Activated gamma-delta T cell treated with Interleukin-2 at 50 U/mL for 16 hours (primary cell): Measurements from ENCODE around the gene PRUNE2.
"Not testable (repeated sequence)": the region's sequence is repeated elsewhere in the genome, so short reads cannot be mapped to it uniquely, and the experiment has no call there.

Experiments used
- DNase-seq: peaks from one replicate; pipeline ENCODE4 v3.0.0-alpha.2; 2020

PRUNE2 gene

DNA sequence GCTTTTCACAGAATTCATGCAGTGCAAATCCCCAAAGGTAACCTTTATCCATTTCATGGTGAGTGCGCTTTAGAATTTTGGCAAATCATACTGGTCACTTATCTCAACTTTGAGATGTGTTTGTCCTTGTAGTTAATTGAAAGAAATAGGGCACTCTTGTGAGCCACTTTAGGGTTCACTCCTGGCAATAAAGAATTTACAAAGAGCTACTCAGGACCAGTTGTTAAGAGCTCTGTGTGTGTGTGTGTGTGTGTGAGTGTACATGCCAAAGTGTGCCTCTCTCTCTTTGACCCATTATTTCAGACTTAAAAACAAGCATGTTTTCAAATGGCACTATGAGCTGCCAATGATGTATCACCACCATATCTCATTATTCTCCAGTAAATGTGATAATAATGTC lies 120.4 kb downstream of the PRUNE2 start:
- DNase-seq: no peak

DNA sequence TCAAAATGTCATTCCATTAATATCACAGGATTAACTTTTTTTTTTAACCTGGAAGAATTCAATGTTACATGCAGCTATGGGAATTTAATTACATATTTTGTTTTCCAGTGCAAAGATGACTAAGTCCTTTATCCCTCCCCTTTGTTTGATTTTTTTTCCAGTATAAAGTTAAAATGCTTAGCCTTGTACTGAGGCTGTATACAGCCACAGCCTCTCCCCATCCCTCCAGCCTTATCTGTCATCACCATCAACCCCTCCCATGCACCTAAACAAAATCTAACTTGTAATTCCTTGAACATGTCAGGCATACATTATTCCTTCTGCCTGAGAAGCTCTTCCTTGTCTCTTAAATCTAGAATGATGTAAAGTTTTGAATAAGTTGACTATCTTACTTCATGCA lies 121.0 kb downstream of the PRUNE2 start:
- no peak for DNase-seq

DNA sequence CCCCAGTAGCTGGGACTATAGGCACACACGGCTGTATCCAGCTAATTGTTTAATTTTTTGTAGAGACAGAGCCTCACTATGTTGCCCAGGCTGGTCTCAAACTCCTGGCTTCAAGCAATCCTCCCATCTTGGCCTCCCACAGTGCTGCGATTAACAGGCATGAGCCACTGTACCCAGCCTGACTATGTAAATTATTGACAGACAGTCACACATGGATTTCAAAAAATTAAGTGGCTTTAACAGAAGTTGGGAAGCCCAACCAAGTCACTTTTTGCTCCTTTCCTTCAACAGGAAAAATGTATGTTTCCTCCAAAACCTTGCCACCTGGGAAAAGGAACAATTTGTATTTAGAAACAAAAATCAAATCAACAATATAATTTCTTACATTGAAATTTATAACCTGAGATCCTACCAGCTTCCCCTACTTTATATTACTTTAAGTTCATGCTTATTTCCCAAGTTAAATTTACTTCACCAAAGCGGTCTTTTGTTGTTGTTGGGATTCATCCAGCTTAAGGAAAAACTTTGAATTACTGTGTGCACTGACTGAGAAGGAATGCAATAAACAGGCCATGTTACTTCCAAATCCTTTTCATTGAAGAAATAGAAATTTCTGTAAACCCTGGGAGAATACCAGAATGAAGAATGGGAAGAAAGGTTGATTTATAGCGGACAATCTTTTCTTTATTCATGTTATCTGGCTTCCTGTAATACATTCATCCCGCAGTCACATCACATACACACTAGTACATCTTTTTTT lies 133.0 kb downstream of the PRUNE2 start:
- no peak for DNase-seq

DNA sequence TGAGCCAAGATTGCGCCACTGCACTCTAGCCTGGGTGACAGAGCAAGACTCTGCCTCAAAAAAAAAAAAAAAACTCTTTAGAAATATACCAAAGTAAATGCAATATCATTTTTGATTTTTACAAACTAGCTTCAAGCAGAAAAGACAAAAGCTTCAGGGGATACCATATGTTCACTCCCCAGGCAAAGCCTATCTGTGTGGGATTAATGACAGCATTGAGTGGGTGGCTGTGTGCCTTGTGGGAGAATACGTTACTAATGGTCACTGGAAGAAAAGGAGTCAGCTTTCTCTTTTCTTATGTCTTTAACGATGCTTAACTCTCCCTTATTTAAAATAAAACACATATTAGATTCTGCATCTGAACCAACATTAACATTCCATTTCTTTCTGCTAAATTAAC lies 139.8 kb downstream of the PRUNE2 start:
- no peak for DNase-seq

DNA sequence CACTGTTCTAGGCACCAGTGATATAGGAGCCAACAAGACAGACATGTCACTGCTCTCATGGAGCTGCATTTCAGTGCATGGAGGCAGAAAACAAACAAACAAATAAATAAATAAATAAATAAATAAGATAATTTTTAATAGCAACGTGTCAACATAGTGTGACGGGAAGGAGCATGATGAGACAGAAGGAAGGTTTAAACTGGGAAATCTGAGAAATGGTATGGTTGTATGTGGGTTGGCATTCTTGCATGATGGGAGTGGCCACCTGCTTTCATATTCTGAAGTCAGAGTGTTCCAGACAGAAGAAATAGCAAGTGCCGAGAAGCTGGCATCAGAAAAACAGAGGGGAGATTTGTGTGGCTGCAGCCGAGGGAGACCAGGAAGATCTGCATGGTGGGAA lies 141.8 kb downstream of the PRUNE2 start, which contains the start of gene PCA3:
TSS of gene PCA3 (plus strand) at position 301 of the 400 bp plus-strand sequence.
- DNase-seq: no peak

DNA sequence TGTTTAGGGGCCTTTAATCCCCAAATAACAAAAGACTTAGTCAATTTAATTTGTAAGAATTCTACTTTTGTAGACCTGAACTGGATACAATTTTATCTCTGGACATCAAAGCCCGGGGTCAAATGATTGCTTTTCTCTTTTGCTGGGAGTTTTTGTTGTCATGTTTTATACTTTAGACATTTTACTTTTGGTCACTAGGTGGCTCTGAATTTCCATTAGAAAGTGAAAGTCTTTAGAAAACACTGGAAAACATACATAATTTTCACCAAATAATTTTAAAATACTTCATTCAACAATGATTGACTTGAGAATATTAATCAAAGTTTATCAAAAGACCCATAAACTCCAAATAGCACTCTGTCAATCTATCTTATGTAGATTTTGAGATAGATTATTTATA lies 144.5 kb downstream of the PRUNE2 start:
- no peak for DNase-seq

DNA sequence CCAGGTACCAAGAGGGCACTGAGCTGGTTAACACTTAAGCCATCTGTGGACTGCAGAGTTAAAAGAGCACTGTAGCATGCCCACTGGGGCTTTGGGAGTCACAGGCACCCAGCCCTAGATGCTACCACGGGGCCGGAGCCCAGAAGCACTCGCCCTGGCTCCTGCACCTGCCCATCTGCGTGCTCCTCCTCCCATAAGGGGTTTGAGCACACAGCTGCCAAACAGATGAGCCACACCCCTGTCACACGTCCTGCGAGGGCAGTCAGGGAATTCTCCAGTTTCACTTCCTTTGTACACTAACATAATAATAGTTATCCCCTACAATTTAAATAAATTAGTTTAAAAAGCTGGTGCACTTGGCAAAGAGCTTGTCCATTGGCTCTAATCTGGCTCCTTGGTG lies 146.2 kb downstream of the PRUNE2 start:
- no peak for DNase-seq

DNA sequence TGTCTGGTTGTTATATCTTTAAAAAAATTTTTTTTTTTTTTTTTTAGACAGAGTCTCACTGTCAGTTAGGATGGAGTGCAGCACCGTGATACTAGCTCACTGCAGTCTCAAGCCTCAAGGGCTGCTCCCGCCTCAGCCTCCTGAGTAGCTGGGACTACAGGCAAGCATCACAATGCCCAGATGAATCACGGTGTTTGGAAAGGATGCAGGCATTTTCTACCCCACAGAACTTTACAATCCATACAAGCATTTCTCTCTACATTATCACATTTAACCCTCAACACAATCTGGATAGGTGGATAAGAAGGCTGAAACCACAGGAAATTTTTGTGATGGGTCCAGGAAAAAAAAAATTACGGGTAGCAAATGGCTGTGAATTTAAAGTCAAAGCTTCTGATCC lies 147.4 kb downstream of the PRUNE2 start:
- no peak for DNase-seq

DNA sequence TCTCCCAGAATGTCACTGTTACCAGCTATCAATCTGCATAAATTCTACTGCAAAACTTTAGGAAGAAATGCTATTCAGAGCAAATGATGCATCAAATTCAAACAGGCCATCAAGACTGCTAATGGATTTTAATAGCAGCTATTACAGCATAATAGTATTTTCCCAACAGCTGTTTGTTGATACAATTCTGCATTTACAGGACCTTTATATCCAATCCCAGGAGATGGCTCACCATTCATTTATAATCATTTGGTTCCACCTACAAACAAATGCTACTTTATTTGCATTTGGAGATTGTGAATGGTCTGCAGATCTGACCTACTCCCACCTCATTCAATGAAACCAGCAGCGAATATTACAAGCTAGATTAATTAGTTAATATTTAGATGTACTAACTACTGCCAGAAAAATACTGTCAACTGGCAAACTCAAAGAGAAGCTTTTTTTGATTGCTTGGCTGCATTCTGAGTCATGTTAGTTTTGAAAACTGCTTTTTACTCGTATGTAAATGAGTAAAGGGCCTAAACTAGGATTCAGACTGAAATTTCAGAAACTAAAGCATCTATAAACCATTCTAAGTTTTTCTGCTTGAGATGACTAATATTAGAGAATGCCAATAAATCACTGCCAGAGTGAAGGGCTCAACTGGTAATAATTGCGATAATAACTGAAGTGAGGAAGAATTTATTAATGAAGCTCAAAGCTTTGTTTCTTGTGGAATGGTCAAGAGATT lies 148.8 kb downstream of the PRUNE2 start:
- DNase-seq: no peak

DNA sequence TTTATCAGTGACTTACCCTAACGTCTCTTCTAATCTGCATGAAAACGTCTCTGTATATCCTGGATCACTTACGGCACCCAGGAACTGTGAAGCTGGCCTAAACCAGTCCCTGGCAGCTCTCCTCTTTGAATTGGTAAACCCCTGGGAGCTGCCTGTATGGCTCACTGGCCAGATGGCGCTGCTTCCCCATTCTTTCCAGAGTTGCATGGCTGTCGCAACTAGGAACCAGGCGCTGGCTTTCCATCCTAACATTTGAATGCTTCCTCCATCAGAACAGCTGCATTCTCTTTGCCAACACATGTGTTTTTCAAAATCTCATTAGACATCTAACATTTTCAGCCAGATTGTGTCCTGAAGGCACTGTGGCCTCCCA lies 149.7 kb downstream of the PRUNE2 start:
- no peak for DNase-seq

DNA sequence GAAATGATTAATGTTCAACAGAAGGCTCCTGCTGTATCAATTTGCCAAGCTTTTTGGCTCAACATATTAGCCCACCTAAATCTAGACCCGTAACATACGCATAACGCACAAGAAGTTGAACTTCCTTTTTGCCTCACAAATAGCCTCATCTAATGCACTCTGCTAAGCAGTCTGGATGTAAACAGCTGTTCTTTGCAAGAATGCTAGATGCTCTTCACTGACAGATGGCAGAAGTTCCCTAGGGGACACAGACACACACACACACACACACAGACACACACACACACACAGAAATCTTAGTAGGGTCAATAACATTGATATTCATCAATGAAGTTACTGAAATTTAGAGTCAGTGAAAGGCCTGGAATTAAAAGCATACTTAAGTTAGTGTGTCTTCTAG lies 154.9 kb downstream of the PRUNE2 start:
- DNase-seq: no peak

DNA sequence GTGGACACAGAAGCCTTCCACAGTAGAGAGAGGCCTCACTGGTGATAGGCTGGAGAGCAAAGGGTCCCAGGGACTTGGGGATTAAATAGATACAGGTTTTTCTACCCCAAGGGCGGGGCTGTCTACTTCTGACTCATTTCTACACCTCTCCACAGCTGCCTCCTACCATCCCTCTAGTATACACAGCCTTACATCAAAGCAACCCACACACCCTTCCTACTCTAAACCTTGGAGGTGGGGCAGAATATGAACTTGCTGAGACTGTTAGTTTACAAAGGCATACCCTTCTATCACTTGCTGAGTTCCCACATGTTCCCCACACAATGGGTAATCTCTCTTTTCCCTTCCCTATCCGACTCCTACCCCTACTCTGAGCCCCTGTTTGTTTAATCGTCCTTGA lies 161.6 kb downstream of the PRUNE2 start:
- no peak for DNase-seq

DNA sequence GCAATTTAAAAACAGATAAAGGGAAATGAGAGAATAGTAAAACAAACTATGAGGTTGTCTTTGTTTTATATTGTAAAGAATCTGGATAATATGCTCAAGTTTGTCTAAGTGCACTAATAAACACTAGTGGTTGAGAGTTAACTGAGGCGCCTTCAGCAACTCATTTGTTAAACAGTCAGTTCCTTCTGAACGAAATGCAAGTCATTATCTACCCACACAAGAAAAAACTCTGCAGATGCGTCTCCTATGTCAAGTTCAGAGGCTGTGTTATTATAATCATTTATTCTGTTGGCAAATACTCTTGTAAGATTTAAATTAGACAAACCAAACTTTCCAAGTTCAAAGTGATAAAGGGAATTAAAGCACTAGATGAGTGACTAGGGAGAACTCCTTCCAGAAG lies 162.0 kb downstream of the PRUNE2 start:
- DNase-seq: no peak

DNA sequence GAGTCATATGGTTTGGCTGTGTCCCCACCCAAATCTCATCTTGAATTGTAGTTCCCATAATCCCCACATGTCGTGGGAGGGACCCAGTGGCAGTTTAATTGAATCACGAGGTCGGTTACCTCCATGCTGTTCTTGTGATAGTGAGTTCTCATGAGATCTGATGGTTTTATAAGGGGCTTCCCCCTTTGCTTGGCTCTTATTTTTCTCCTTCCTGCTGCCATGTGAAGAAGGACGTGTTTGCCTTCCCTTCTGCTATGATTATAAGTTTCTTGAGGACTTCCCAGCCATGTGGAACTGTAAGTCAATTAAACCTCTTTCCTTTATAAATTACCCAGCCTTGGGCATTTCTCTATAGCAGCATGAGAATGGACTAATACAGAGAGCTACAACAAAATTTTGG lies 163.0 kb downstream of the PRUNE2 start:
- DNase-seq: not testable (repeated sequence)

DNA sequence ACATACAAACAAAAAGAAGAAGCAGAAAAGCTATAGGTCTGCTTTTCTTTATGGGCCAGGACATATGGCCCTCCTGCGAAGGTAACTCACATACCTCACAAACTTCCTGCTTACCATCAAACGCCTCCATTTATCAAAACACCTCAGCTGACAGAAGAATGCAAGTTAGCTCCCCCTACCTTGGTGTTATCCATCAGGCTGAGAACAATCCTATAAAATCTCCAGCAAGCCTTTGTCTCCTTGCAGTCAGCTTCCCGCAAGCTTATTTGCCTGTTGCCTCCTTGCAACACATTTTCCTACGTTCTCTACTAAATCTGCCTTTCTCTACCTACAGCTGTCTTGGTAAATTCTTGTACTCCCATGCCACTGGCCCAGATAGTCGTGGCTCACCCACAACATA lies 164.4 kb downstream of the PRUNE2 start:
- no peak for DNase-seq

DNA sequence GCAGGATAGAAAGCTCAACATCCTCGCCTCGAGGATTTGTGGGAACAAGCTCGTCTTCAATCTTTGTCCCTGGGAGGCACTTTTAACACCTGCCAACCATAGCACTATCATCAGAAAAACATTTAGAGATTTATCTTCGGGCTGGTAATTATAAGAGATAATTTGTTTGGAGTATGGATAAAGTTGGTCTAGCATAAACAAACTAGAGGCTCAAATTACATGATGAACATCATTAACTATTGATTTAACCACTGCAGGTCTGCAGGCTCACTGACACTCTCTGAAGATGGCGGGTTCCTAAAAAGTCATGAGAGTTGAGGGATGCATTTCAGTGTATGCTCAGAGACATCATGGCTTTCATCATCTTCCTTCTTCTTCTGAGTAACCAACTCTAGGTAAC lies 167.5 kb downstream of the PRUNE2 start:
- DNase-seq: no peak

DNA sequence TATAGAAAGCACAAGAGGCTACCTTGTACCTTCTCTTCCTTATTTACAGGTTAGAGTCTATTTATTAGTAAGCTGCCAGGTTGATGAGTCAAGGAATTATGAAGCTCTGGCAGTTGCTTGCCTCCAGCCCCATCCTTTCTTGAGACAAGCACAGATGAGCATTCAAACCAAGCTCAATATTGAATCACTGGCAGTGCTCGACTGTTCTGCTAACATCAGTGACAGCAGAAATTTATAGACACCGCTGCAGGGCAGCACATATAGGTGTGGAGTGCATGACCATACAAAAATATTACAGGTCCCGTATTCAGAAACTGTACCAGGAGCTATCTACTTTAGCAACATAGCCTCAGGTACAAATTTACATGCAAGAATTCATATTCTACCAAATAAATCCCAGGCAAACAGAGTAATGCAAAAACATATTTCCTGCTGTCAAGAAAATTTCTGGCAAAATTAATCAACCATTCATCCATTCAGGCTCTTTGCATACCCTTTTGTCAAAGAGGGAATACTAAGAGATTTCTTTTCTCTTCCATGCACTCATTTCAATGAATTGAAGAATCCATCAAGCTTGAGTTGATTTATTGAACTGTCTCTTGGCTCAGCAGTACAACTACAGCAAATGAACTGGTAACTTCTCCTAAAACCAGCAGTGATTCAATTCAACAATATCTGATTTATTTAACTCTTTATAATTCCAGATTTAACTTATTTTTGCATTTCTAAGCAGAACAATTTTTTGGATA lies 168.6 kb downstream of the PRUNE2 start:
- no peak for DNase-seq

DNA sequence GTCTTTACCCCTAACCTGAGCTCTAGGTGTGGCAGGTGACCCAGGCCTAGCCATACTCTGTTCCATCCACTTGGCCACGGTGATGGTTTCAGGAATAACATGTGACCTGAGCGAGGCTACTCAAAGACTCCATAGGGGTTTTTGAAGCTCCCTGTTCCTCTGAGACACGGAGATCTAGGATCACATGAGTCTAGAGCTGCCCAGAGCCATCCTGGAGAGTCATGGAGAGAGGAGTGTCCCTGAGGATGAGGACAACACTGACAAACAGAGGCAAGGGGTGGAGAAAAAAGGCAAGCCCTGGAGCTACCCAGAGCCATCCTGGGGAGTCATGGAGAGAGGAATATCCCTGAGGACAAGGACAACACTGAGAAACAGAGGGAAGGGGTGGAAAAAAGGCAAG lies 171.2 kb downstream of the PRUNE2 start:
- no peak for DNase-seq

DNA sequence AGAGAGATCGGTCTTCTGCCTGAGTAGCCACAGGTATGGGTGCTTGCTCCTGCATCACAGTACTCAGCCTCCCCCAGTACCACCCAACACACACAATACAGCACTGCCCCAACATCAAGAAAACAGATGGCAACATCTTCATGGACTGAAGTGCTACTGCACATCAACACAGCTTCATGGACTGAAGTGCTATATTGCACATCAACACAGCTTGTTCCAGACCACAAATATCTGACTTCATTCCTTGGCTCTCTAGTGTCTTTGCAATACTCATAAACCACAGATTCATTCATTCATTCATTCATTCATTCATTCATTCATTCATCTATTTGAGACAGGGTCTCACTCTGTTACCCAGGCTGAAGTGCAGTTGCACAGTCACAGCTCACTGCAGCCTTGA lies 172.8 kb downstream of the PRUNE2 start:
- no peak for DNase-seq

DNA sequence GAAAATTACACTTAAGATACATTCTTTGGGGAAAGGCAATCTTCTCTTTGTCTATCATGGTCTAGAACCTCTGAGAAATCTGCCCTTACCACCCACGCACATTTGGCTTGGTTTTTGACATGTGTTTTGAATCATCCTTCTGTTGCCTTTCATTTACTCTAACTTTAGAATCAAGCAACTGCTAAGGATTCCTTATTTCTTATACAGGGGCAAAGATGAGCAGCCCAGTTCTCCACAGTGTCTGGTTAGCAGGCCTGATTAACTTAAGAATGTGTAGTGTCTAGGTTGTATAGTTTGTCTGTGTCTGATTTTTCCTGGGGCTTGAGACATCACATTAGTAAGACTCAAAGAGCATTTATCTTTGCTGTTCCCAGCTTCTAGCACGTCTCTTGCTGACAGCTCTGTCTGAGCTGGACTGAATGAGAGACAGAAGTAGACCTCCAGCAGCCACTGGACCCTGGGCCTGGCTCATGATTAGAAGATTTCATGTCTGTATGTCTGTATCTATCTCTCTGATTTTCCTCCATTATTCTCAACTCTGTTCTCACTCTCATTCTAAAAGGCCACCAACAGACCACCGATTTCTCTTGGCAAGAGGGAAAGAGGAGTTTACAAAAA lies 173.5 kb downstream of the PRUNE2 start:
- DNase-seq: no peak

DNA sequence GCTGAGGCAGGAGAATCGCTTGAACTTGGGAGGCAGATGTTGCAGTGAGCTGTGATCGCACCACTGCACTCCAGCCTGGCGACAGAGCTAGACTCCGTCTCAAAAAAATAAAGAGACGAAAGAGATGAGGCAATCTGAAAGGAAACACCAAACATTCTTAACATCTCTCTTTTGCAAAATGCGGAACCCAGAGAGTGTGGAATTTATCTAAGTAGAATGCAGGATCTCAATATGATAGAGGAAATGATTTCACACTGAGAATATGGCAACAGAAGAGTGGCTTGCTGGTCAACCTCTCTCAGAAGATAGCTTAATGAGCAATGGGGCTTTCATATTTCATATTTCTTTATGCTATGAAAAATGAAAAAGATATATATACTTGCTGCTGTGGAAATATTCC lies 175.1 kb downstream of the PRUNE2 start:
- no peak for DNase-seq

DNA sequence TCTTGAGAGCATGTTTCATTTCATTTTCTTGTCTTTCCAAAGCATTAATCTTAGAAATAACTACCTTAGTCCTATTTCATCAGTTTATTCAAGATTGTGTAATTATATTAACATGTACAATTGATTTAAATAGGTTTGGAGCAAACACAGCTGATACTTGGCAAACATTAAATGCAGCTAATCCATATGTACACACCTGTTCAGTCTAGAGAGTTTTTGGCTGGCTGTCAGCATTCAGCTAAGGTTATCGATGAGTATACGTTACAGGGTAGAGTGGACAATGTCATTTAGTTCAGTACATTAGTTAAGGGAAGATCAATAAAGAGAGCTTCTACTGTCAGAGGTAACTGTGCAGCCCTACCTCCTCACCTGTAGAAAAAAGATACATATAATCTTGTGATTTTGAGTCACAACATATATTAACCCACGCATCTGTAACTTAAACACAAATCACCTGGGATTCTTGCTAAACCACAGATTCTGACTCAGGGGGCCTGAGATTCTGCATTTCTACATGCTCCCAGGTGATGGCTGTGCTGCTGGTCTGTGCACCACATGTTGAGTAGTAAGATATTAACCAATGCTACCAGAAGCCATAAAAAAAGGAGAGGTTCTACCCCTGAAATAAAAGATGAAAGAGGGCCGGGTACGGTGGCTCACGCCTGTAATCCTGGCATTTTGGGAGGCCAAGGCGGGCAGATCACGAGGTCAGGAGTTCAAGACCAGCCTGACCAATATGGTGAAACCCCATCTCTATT lies 175.8 kb downstream of the PRUNE2 start:
- no peak for DNase-seq

DNA sequence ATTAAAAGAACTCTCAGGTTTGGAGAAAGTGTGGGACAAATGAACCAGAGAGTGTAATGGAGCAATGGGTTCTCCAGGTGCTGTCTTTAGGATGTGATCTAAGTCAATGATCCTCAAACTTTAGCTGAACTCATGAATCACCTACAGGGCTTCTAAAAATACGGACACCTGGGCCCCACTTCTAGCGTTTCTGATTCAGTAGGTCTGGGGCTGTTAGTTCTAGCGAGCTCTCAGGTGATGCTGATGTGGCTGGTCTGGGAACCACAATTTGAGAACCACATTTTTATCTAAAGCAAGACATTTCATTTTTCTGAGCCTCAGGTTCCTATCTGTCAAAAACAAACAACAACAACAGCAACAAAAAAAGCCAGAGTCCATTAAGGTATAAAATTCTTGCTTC lies 176.8 kb downstream of the PRUNE2 start:
- no peak for DNase-seq
